Activated T-helper 1 cell treated with Interleukin-2 at 50 U/mL for 16 hours (primary cell): ENCODE results near the gene TRMT11.
"Not testable (repeated sequence)": the region's sequence is repeated elsewhere in the genome, so short reads cannot be mapped to it uniquely, and the experiment has no call there.

Experiments
- DNase-seq: peaks from one replicate; pipeline ENCODE4 v3.0.0-alpha.2; 2020; ENCODE audit warnings: low read depth

TRMT11 gene

DNA sequence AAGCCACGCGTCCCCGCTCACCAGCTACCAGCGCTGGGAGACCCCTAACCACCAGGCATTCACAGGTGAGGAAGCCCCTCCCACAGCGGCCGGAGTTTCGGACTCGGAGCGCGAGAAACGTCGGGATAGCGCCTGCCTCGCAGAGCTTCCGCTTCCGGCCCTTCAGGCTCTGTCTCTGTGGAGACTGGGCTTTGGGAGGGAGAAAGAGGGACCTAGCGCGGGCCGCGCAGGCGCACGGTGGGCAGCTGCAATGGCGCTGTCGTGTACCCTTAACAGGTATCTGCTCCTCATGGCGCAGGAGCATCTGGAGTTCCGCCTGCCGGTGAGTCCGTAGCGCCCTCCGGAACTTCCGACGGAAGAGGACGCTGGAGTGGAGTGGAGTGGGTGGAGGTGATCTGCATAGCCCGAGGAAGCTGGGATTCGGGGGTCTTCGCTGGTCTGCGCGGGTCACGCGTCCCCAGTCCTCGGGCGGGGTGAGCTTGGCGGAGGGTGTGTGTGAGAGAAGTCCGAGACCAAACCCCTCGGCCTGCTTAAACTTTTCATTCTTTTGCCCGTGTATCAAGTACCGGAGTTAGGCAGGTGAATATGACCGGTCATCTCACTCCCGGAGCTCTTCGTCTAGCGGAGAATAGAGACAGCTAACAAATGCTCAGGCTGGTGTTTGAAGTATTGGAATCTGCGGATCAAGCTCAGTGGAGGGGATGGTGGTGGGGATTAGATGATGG, at the start of gene TRMT11:
TRMT11 (plus strand) TSS at position 240 of the 725 bp plus-strand sequence; CDS start at position 251, 11 bp downstream.
- peak; percentile 73 for DNase-seq

DNA sequence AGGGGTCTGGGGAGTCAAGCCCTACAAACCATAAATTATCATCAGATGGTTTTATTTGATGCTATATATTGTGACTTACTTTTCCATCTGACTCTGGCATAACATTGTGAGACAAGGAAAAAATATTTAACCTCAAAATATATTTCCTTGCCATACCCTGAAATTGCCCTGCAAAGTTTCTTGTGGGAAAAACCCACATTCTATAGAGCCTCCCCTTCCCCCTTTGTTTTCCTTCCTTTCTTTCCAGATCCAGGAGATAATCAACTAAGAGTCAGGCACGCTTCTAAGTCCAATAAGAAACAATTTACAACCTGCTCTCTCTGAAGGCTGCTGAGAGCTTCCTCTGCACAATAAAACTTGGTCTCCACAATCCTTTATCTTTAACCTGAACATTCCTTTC, 47.3 kb upstream of the TRMT11 start:
- DNase-seq = no peak

- DNase-seq = no peak
Observed at GRCh38 chr6:125939791-125940190, 46.5 kb upstream of the TRMT11 start.

- DNase-seq = no peak
Observed at GRCh38 chr6:125940247-125941041, 45.9 kb upstream of the TRMT11 start.

DNA sequence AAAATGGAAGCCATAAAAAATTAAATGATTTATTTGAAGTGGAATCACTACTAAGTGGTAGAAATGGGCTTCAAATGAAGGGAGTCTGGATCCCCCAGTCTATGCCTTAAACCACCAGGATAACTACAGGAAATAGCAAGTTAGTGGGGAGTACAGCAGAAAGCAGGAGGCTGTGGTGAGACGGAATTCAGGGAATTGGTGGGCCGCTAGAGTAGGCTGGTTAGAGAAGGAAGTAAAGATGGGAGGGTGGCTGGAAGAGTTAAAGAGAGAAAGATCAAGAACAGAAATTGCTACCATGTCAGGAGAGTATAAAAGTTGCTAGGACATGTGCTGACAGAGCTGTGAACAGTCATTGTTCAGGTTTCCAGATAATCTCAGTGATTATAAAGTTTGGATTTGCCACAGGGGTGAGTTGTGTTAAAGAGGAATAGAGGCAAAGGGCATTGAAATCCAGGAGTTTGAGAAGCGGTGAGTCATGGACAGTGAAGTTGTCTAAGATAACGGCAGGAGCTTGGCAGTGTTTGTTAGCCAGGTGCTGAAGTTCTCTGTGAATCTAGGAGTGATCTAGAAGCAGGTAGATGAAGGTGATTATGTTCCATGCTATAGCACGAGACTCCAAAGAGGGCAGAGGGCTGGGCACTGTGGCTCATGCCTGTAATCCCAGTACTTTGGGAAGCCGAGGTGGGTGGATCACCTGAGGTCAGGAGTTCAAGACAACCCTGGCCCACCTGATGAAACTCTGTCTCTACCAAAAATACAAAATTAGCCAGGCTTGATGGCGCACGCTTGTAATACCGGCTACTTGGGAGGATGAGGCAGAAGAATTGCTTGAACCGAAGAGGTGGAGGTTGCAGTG, 43.4 kb upstream of the TRMT11 start:
- no peak for DNase-seq

- no peak for DNase-seq
Observed at GRCh38 chr6:125943528-125944433, 42.6 kb upstream of the TRMT11 start.

DNA sequence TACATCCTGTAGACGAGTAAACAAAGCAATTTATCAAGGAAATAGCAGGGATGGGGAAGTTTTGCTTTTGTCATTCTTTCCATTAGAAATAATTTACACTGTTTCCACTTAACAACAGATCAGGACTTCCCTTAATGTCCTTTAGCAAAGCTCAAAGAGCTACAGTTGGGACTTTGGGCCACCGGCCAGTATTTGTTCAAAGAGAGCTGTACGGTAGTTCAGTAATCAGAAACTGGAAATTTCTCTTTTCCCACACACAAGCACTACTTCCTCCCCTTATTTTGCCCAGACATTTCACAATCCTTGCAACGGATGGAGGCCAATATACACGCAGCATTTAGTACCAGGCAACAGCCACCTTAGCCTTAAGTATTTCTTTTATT, 41.9 kb upstream of the TRMT11 start:
- no peak for DNase-seq

- no peak for DNase-seq
Observed at GRCh38 chr6:125944896-125945295, 41.4 kb upstream of the TRMT11 start.

- no peak for DNase-seq
Observed at GRCh38 chr6:125945378-125946141, 40.8 kb upstream of the TRMT11 start.

GRCh38 chr6:125947615-125948014, 38.7 kb upstream of the TRMT11 start:
- no peak for DNase-seq

GRCh38 chr6:125948455-125948854, 37.9 kb upstream of the TRMT11 start:
- DNase-seq = no peak

GRCh38 chr6:125949069-125949468, 37.3 kb upstream of the TRMT11 start:
- DNase-seq = no peak

- no peak for DNase-seq
Observed at GRCh38 chr6:125950293-125950692, 36.0 kb upstream of the TRMT11 start.

- not testable (repeated sequence) for DNase-seq
Observed at GRCh38 chr6:125950716-125951115, 35.6 kb upstream of the TRMT11 start.

DNA sequence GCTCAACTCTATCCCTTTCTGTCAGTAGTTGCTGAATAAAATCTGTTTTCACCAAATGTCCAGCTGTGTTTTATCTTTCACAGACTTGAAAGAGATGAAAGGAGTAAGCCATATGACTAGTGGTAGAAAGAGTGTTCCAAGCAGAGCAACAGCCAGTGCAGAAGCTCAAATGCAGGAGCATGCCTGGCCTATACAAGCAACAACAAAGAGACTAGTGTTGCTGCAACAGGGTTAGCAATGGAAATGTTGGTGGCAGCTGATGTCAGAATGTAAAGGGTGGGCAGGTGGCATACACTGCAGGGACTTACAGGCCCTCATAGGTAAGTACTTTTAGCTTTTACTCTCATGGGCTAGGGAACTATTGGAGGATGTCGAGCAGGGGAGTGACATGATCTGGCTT, 35.0 kb upstream of the TRMT11 start:
- no peak for DNase-seq

DNA sequence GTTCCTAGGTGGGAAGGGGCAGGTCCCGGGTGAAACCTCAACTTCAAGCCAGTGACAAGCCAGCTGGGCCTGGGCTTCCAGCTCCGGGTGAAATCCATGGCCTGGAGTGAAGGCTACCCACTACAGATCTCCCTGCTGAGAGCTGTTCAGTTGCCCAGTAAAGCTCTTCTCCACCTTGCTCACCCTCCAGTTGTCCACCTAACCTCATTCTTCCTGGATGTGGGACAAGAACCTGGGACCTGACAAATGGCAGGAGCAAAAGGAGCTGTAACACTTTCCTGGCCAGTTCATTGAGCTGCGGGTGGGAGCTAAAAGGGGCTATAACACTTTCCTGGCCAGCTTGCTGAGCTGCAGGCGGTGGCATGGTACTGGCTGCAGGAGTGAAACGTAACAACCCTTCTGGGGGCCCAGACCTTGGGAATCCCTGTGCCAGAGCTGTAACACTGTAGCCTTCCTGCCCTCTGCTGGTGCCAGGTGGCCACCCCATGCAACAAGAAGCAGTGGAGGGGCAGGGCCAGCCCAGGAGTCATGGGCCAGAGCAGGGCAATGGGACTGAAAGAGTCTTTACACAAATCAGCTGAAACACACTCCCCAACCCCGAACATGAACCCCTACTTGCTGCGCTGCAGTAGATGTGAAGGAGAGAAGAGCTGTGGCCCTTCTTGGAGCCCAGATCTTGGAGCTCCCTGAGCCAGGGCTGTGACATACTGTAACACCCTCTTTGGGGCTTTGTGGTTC, 33.4 kb upstream of the TRMT11 start:
- DNase-seq = no peak

DNA sequence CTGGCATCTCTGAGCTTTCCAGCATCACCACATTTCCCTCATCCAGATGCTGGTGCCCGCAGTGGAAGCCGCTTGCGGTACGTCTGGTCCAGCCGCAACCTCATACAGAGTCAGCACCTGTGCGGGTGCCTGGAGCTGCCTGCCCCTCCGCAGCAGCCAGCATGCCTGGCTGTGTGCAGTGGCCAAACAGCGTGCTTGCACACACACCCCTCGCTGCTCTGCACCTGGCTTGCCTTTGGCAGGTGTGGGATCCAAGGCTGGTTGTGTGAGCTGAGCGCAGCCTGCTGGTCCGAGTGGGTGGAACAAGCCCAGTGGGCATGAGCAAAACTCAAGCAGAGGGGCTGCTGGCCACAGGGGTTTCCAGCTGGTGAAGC, 32.9 kb upstream of the TRMT11 start:
- DNase-seq = no peak

DNA sequence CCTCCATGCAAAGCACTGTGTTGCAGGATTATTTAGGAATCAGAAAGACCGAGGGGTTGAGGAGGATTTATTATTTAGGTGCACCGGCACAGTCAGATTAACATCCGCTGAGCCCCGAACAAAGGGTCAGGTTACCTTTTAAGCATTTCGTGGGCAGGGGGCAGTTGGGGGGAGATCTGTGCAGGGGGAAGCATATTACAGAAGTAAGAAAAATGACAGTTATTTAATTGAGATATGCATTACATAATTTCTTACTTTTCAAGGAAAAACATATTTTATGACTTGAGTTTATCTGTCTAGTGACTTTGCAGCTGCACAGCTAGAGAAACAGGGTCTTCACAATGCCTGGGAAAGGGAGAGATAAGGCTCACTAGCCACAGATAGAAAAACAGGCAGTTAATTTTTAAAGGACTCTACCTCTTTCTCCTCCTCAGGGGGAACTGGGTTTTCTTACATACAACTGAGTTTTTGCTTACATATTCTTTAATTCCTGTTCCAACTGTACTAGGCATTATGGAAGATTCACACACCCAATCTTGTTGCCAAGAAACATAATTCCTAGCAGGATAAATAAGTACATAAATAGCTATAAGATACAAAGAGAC, 31.5 kb upstream of the TRMT11 start:
- no peak for DNase-seq

- DNase-seq = no peak
Observed at GRCh38 chr6:125955973-125956372, 30.4 kb upstream of the TRMT11 start.
